Right lobe of liver (tissue), 4 donors: ENCODE results near the gene RTL5.

Experiments used
- CTCF ChIP-seq, 4 donors: fragments of 200-600 bp in 3 of 4; fragments of 450-650 bp in 1 of 4; IDR thresholded peaks; one replicate each; pipeline versions ENCODE4 v1.5.1 to v1.8.0; 2016 to 2022; ENCODE audit warnings: antibody characterized with exemption in 4 of 4, mild to moderate bottlenecking in 2 of 4
- POLR2A ChIP-seq: fragments of 450-650 bp; IDR thresholded peaks from one replicate; pipeline ENCODE4 v1.6.1; 2017; ENCODE audit warnings: antibody characterized with exemption, mild to moderate bottlenecking
- donor health status: DM: no; HTN: no; CAD: no.
- donor health status: DM: no; HTN: no; CAD: no.
- donor health status: DM: no; HTN: yes; CAD: no.

GRCh38 chrX:72143609-72143907 lies 11.8 kb upstream of the RTL5 start:
- no peak for TF ChIP-seq CTCF (IDR thresholded peaks at IDR 0.05)
- no peak for TF ChIP-seq POLR2A
